NCI-H82 treated with DMSO at 0.1 percent for 48 hours (cell line): ENCODE results near the gene CD55.

Experiments
- DNase-seq: peaks from one replicate; lab custom pipeline; 2025; ENCODE audit not compliant: unreplicated experiment; lab: John Stamatoyannopoulos, UW

CD55 gene

GRCh38 chr1:207321079-207321789, at the start of gene CD55:
Gene CD55 (plus strand): TSS chr1:207321678. CDS start chr1:207321766, 88 bp downstream.
- peak; percentile 97 for DNase-seq

DNA sequence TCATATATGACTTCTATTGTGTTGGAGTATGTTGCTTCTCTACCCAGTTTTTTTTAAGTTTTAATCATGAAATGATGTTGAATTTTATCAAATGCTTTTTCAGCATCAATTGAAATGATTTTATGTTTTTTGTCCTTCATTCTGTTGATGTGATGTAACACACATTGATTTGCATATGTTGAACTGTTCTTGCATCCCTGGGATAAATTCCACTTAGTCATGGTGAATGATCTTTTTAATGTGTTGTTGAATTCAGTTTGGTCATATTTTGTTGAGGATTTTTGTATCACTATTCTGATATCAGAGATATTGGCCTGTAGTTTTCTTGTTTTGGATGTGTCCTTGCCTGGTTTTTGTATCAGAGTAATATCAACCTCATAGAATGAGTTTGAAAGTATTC, 46.6 kb upstream of the CD55 start:
- DNase-seq, result no peak

- DNase-seq, result no peak
Observed at GRCh38 chr1:207276465-207276864, 45.0 kb upstream of the CD55 start.

GRCh38 chr1:207277241-207277640, 44.2 kb upstream of the CD55 start:
- DNase-seq, result no peak

GRCh38 chr1:207279652-207280051, 41.8 kb upstream of the CD55 start:
- no peak for DNase-seq

- no peak for DNase-seq
Observed at GRCh38 chr1:207280706-207281105, 40.8 kb upstream of the CD55 start.

- no peak for DNase-seq
Observed at GRCh38 chr1:207282058-207282457, 39.4 kb upstream of the CD55 start.

DNA sequence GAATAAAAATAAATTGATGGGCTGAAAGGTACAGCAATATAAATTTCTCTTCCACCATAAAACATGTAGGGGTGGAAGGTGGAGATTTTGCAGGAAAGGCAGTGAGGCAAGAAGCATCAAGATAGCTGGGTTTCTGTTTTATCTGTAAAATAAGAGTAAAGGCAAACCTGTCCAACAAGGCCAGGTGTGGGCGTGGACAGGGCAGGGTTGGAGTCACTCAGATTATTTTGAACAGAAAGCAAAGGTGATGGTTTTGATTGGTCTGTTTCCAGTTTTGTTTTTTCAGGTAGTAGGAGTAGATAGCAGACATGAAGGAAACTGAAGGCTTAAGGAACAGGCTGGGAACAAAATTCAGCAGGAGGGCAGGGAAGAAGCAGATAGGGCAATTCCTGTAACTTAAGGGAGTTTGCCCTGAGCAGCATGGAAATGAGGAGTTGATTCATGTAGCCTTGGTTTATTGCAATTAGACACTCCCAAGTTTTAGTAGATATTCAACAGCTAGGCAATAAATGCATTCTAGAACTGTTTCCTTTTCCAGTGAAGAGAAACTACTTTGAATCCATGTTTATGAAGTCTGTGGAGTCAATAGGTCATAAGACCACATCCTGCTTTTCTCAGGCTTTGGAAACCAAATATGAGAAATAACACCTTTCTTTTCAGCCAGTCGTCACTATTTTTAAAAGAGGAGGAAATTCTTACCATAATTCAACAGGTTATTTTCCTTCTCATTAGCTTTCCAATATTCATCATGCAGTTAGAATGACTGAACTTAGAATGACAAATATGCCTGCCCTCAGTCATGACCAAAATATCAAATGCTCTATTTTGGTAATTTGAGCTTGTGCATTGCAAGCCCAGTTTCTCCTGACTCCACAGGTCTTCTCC, 38.7 kb upstream of the CD55 start:
- no peak for DNase-seq

DNA sequence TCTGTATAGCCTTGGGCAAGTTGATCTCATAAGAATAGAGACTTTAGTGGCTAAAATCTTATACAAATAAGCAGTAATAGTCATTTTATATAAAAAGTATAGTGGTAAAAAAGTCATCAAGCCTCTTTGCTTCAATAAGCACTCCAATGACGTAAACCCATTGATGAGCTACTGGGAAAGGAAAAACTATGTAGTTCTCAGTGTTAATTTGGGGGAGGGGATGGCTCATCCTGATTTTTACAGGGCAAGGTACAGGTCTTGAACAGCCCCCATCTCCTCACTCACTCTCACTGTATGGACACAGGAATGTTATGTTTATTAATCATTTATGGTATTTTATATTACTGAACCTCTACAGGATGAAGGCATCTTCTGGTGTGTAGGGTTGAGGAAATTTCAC, 38.1 kb upstream of the CD55 start:
- no peak for DNase-seq

- no peak for DNase-seq
Observed at GRCh38 chr1:207284209-207284897, 37.1 kb upstream of the CD55 start.

GRCh38 chr1:207286786-207287468, 34.6 kb upstream of the CD55 start:
- DNase-seq, result no peak

- no peak for DNase-seq
Observed at GRCh38 chr1:207288315-207288714, 33.2 kb upstream of the CD55 start.

DNA sequence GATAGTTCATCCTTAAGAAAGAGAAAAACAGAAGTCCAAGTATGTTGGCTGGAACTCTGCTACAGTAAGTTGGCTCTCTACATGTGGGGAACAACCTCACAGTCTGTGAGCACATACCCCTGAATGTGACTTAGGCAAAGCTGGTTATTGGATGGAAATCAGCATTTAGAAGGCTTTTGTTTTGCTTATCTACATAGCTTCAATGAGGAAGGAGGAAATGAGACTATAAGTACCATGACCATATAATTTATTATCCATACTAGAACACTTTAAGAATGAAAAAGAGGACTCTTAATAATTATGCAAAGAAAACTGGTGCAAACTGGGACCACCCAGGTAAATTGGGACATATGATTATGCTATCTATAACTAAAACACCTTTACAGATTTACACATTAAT, 31.7 kb upstream of the CD55 start:
- DNase-seq, result no peak

- no peak for DNase-seq
Observed at GRCh38 chr1:207291723-207292122, 29.8 kb upstream of the CD55 start.

GRCh38 chr1:207298186-207298585, 23.3 kb upstream of the CD55 start:
- no peak for DNase-seq

- DNase-seq, result no peak
Observed at GRCh38 chr1:207298636-207299398, 22.7 kb upstream of the CD55 start.

DNA sequence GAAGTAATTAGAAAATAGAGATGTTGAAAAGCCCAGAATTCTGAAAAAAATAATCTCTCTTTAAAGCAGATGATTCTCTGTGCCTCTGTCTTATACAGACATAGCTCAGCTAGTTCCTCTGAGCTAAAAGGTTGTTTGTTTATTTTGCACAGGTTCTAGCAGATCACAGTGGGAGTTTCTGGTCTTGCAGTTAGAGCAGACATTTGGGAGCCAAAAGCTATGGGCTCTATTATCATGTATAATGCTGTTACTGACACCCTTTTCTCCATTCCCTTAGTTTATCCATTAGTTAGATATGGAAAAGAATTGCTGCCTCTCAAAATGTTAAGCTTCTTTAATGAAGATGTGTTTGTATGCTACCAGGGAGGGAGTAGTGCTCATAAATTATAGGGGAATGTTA, 20.5 kb upstream of the CD55 start:
- DNase-seq, result no peak

GRCh38 chr1:207302618-207303393, 18.7 kb upstream of the CD55 start:
- DNase-seq, result no peak

GRCh38 chr1:207304710-207305488, 16.6 kb upstream of the CD55 start:
- no peak for DNase-seq
